ENCODE results near the gene LYSET.

LYSET gene

GRCh38 chr14:93200553-93200952 lies 15.4 kb downstream of the LYSET start:
- H3K4me1 ChIP-seq (ENCODE audit: control insufficient read depth, insufficient read depth, low read length) = no peaks in the 10 kb centered on the region
- H3K9me3 ChIP-seq (ENCODE audit: control insufficient read depth, insufficient read depth, low read length) = no peaks in the 10 kb centered on the region
- no peaks in the 10 kb centered on the region for H3K36me3 ChIP-seq (ENCODE audit: control insufficient read depth, insufficient read depth, low read length)
- no peak overlapping the region for H3K4me3 ChIP-seq (ENCODE audit: low read depth, low read length)
- no peak overlapping the region for H3K27ac ChIP-seq (ENCODE audit: low read depth, low read length)
- H3K27me3 ChIP-seq (ENCODE audit: control insufficient read depth, insufficient read depth, low read length) = no peaks in the 10 kb centered on the region
- H3K9ac ChIP-seq (ENCODE audit: low read depth, low read length) = no peak overlapping the region

- H3K36me3 ChIP-seq (ENCODE audit: control insufficient read depth, insufficient read depth, low read length) = no peaks in the 10 kb centered on the region
- no peaks in the 10 kb centered on the region for H3K27me3 ChIP-seq (ENCODE audit: control insufficient read depth, insufficient read depth, low read length)
- H3K9me3 ChIP-seq (ENCODE audit: control insufficient read depth, insufficient read depth, low read length) = no peaks in the 10 kb centered on the region
- no peak overlapping the region for H3K9ac ChIP-seq (ENCODE audit: low read depth, low read length)
- no peak overlapping the region for H3K27ac ChIP-seq (ENCODE audit: low read depth, low read length)
- no peaks in the 10 kb centered on the region for H3K4me1 ChIP-seq (ENCODE audit: control insufficient read depth, insufficient read depth, low read length)
- H3K4me3 ChIP-seq (ENCODE audit: low read depth, low read length) = no peak overlapping the region
These were observed 16.1 kb downstream of the LYSET start for GRCh38 chr14:93201155-93201704.

GRCh38 chr14:93206793-93207467 lies 21.8 kb downstream of the LYSET start, which contains the start of the genes GON7 and UBR7:
TSS of gene GON7 (minus strand) at chr14:93207065. CDS start at chr14:93207037, 28 bp downstream.
TSS of gene UBR7 (plus strand) at chr14:93207256. CDS start at chr14:93207292, 36 bp downstream.
- peaks cover 8% of the 10 kb centered on the region; the same call in 1 of the 2 replicates for H3K4me1 ChIP-seq (ENCODE audit: control insufficient read depth, insufficient read depth, low read length)
- H3K36me3 ChIP-seq (ENCODE audit: control insufficient read depth, insufficient read depth, low read length) = peaks cover 16% of the 10 kb centered on the region; the same call in 1 of the 2 replicates
- peak within 1 kb of the TSS; percentile 81 for H3K9ac ChIP-seq (ENCODE audit: low read depth, low read length)
- no peaks in the 10 kb centered on the region for H3K27me3 ChIP-seq (ENCODE audit: control insufficient read depth, insufficient read depth, low read length)
- peak within 1 kb of the TSS; percentile 91 for H3K27ac ChIP-seq (ENCODE audit: low read depth, low read length)
- H3K4me3 ChIP-seq (ENCODE audit: low read depth, low read length) = peak within 1 kb of the TSS; percentile 84
- no peaks in the 10 kb centered on the region for H3K9me3 ChIP-seq (ENCODE audit: control insufficient read depth, insufficient read depth, low read length)

GRCh38 chr14:93207468-93208308 lies 22.6 kb downstream of the LYSET start:
- Histone ChIP-seq H3K27me3 (ENCODE audit: control insufficient read depth, insufficient read depth, low read length) (no peaks in the 10 kb centered on the region), H3K9ac (ENCODE audit: low read depth, low read length) (peak overlapping the region; percentile 49; the same call in 1 of the 2 replicates), H3K27ac (ENCODE audit: low read depth, low read length) (peak overlapping the region; percentile 79), H3K4me1 (ENCODE audit: control insufficient read depth, insufficient read depth, low read length) (peaks cover 8% of the 10 kb centered on the region; the same call in 1 of the 2 replicates), H3K36me3 (ENCODE audit: control insufficient read depth, insufficient read depth, low read length) (peaks cover 23% of the 10 kb centered on the region), H3K4me3 (ENCODE audit: low read depth, low read length) (peak overlapping the region; percentile 84), H3K9me3 (ENCODE audit: control insufficient read depth, insufficient read depth, low read length) (no peaks in the 10 kb centered on the region)

- H3K27ac ChIP-seq (ENCODE audit: low read depth, low read length) = no peak overlapping the region
- no peak overlapping the region for H3K9ac ChIP-seq (ENCODE audit: low read depth, low read length)
- no peaks in the 10 kb centered on the region for H3K9me3 ChIP-seq (ENCODE audit: control insufficient read depth, insufficient read depth, low read length)
- H3K27me3 ChIP-seq (ENCODE audit: control insufficient read depth, insufficient read depth, low read length) = no peaks in the 10 kb centered on the region
- peaks cover 58% of the 10 kb centered on the region for H3K36me3 ChIP-seq (ENCODE audit: control insufficient read depth, insufficient read depth, low read length)
- H3K4me1 ChIP-seq (ENCODE audit: control insufficient read depth, insufficient read depth, low read length) = peaks cover 8% of the 10 kb centered on the region; the same call in 1 of the 2 replicates
- H3K4me3 ChIP-seq (ENCODE audit: low read depth, low read length) = no peak overlapping the region
These were observed 27.3 kb downstream of the LYSET start for GRCh38 chr14:93212432-93212831.

GRCh38 chr14:93214598-93214997 lies 29.5 kb downstream of the LYSET start:
- peaks cover 68% of the 10 kb centered on the region for H3K36me3 ChIP-seq (ENCODE audit: control insufficient read depth, insufficient read depth, low read length)
- H3K4me1 ChIP-seq (ENCODE audit: control insufficient read depth, insufficient read depth, low read length) = no peaks in the 10 kb centered on the region
- no peak overlapping the region for H3K27ac ChIP-seq (ENCODE audit: low read depth, low read length)
- no peak overlapping the region for H3K9ac ChIP-seq (ENCODE audit: low read depth, low read length)
- no peak overlapping the region for H3K4me3 ChIP-seq (ENCODE audit: low read depth, low read length)
- H3K9me3 ChIP-seq (ENCODE audit: control insufficient read depth, insufficient read depth, low read length) = no peaks in the 10 kb centered on the region
- no peaks in the 10 kb centered on the region for H3K27me3 ChIP-seq (ENCODE audit: control insufficient read depth, insufficient read depth, low read length)

DNA sequence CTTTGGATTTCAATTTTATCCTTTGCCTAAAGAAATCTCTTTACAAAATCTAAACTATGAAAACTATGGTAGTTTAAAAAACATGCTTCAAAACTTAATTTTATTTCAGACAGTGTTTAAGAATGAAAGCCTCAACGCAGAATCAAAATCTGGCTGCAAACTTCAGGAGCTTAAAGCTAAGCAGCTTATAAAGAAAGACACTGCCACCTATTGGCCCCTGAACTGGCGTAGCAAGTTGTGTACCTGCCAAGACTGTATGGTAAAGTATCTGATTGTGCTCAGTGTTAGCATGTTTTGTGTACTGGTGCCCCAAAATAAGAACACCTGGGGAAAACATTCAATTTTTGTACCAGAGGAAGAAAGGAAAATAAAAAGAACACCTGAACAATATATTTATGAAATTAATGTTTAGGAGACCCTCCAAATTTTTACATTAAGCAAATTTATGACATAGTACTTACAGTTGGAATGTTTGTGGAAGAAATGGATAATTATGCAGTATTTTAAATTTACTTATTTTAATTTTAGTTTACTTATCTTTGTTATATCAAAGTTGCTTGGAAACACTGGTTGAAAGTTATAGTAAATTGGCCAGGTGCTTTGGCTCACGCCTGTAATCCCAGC lies 34.1 kb downstream of the LYSET start:
- Histone ChIP-seq H3K9me3 (ENCODE audit: control insufficient read depth, insufficient read depth, low read length) (no peaks in the 10 kb centered on the region), H3K27me3 (ENCODE audit: control insufficient read depth, insufficient read depth, low read length) (no peaks in the 10 kb centered on the region), H3K27ac (ENCODE audit: low read depth, low read length) (no peak overlapping the region), H3K36me3 (ENCODE audit: control insufficient read depth, insufficient read depth, low read length) (peaks cover 73% of the 10 kb centered on the region), H3K4me3 (ENCODE audit: low read depth, low read length) (no peak overlapping the region), H3K9ac (ENCODE audit: low read depth, low read length) (no peak overlapping the region), H3K4me1 (ENCODE audit: control insufficient read depth, insufficient read depth, low read length) (no peaks in the 10 kb centered on the region)

- Histone ChIP-seq H3K4me3 (ENCODE audit: low read depth, low read length) (no peak overlapping the region), H3K36me3 (ENCODE audit: control insufficient read depth, insufficient read depth, low read length) (peaks cover 70% of the 10 kb centered on the region), H3K27me3 (ENCODE audit: control insufficient read depth, insufficient read depth, low read length) (no peaks in the 10 kb centered on the region), H3K9ac (ENCODE audit: low read depth, low read length) (no peak overlapping the region), H3K27ac (ENCODE audit: low read depth, low read length) (no peak overlapping the region), H3K4me1 (ENCODE audit: control insufficient read depth, insufficient read depth, low read length) (no peaks in the 10 kb centered on the region), H3K9me3 (ENCODE audit: control insufficient read depth, insufficient read depth, low read length) (no peaks in the 10 kb centered on the region)
These were observed 35.4 kb downstream of the LYSET start for GRCh38 chr14:93220509-93220908.

DNA sequence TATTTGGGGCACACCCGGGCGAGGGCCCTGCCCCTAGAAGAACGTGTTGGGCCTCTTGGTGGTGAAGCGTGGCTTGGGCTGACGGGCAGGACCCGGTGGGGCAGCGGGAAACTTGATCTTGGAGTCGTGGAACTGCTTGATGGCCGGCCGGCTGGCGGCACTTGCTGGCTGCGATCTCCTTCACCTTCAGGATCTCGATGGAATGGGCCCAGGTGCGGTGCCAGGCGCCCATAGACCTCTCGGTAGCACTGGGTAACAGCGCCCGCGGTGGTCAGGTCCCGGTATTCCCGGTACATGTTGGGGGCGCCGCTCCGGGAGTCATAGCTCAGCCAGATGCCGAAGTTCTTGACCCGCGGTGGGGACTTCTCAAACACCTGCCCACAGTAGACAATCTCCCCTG lies 38.4 kb downstream of the LYSET start:
- Histone ChIP-seq H3K36me3 (ENCODE audit: control insufficient read depth, insufficient read depth, low read length) (peaks cover 72% of the 10 kb centered on the region), H3K4me1 (ENCODE audit: control insufficient read depth, insufficient read depth, low read length) (no peaks in the 10 kb centered on the region), H3K27me3 (ENCODE audit: control insufficient read depth, insufficient read depth, low read length) (no peaks in the 10 kb centered on the region), H3K27ac (ENCODE audit: low read depth, low read length) (no peak overlapping the region), H3K9ac (ENCODE audit: low read depth, low read length) (no peak overlapping the region), H3K4me3 (ENCODE audit: low read depth, low read length) (no peak overlapping the region), H3K9me3 (ENCODE audit: control insufficient read depth, insufficient read depth, low read length) (no peaks in the 10 kb centered on the region)

DNA sequence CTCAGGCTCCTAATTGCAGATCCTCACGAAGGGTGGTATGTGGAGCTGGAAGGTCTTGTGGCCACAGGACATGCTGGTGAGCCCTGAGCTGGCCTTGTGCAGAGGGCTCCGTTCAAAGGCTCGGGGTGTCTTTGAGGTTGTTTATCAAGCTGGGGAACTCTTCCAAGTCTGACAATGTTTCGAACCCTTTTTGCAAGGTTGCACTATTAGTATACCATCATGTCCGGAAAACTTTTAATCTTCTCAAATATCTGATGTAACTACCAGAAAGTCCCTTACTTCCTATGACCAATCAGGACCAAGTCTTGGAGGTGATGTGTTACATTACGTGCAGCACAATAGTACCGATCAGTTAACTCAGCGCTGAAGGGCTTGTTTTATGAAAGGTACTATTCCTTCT lies 43.4 kb downstream of the LYSET start:
- H3K4me3 ChIP-seq (ENCODE audit: low read depth, low read length) = no peak overlapping the region
- H3K27me3 ChIP-seq (ENCODE audit: control insufficient read depth, insufficient read depth, low read length) = no peaks in the 10 kb centered on the region
- H3K9ac ChIP-seq (ENCODE audit: low read depth, low read length) = no peak overlapping the region
- no peak overlapping the region for H3K27ac ChIP-seq (ENCODE audit: low read depth, low read length)
- H3K4me1 ChIP-seq (ENCODE audit: control insufficient read depth, insufficient read depth, low read length) = no peaks in the 10 kb centered on the region
- no peaks in the 10 kb centered on the region for H3K9me3 ChIP-seq (ENCODE audit: control insufficient read depth, insufficient read depth, low read length)
- H3K36me3 ChIP-seq (ENCODE audit: control insufficient read depth, insufficient read depth, low read length) = peaks cover 42% of the 10 kb centered on the region

All from HUES48 (cell line).